Mesenchymal stem cell (in vitro differentiated cells and primary cell): Measurements from ENCODE around the gene FOXP1.

Experiments used
- DNase-seq: peaks from one replicate; pipeline ENCODE4 v3.0.0-alpha.2; 2013
- H2AFZ ChIP-seq: one replicate; pipeline ENCODE4 v1.6.1; 2013; ENCODE audit warnings: low read depth, mild to moderate bottlenecking, control low read depth, inconsistent platforms, low read length, moderate library complexity
- H2AK5ac ChIP-seq: 2 replicates; pipeline ENCODE4 v1.6.1; 2013; ENCODE audit warnings: low read length, moderate library complexity, mild to moderate bottlenecking, inconsistent platforms; ENCODE audit not compliant: severe bottlenecking
- H2BK120ac ChIP-seq: one replicate; pipeline ENCODE4 v1.6.1; 2013; ENCODE audit warnings: low read depth, mild to moderate bottlenecking, inconsistent platforms, low read length, moderate library complexity
- H2BK12ac ChIP-seq, 2 experiments: one replicate each; pipeline ENCODE4 v1.6.1; 2013; ENCODE audit warnings: inconsistent platforms in 2 of 2, low read length in 2 of 2, mild to moderate bottlenecking in 2 of 2, moderate library complexity in 2 of 2, control low read depth in 1 of 2
- H2BK15ac ChIP-seq: one replicate; pipeline ENCODE4 v1.6.1; 2013; ENCODE audit warnings: mild to moderate bottlenecking, low read depth, inconsistent platforms; ENCODE audit not compliant: poor library complexity, severe bottlenecking
- H2BK5ac ChIP-seq: 2 replicates; pipeline ENCODE4 v1.6.1; 2013; ENCODE audit warnings: low read depth, mild to moderate bottlenecking, low read length, control low read depth, inconsistent platforms; ENCODE audit not compliant: poor library complexity, severe bottlenecking
- H3K14ac ChIP-seq, 2 experiments: one replicate each; pipeline ENCODE4 v1.6.1; 2013; ENCODE audit warnings: inconsistent platforms in 2 of 2, low read length in 2 of 2, control low read depth in 1 of 2, mild to moderate bottlenecking in 1 of 2, moderate library complexity in 1 of 2
- H3K18ac ChIP-seq, 2 experiments: one replicate each; pipeline ENCODE4 v1.6.1; 2013; ENCODE audit warnings: inconsistent platforms in 2 of 2, low read length in 2 of 2, control low read depth in 1 of 2, low read depth in 1 of 2, mild to moderate bottlenecking in 1 of 2
- H3K23ac ChIP-seq, 2 experiments: one replicate each; pipeline ENCODE4 v1.6.1; 2013; ENCODE audit warnings: inconsistent platforms in 2 of 2, low read length in 2 of 2, mild to moderate bottlenecking in 2 of 2, moderate library complexity in 2 of 2, control low read depth in 1 of 2
- H3K27ac ChIP-seq: 2 replicates; pipeline ENCODE4 v1.5.1; 2013; ENCODE audit warnings: mild to moderate bottlenecking, moderate library complexity, low read length, control low read depth, inconsistent platforms; ENCODE audit not compliant: poor library complexity, severe bottlenecking
- H3K27me3 ChIP-seq, 2 experiments: 2 replicates each; pipeline versions ENCODE4 v1.6.1 to v1.7.0; 2013; ENCODE audit warnings: low read length in 2 of 2, mild to moderate bottlenecking in 2 of 2, moderate library complexity in 2 of 2, control low read depth in 1 of 2, inconsistent platforms in 1 of 2; ENCODE audit not compliant: control insufficient read depth in 1 of 2, insufficient read depth in 1 of 2
- H3K36me3 ChIP-seq, 2 experiments: 2 replicates each; pipeline versions ENCODE4 v1.6.1 to v1.7.0; 2013; ENCODE audit warnings: low read length in 2 of 2, control low read depth in 1 of 2, inconsistent platforms in 1 of 2, low read depth in 1 of 2, mild to moderate bottlenecking in 1 of 2; ENCODE audit not compliant: insufficient read depth in 2 of 2, control insufficient read depth in 1 of 2
- H3K4ac ChIP-seq, 2 experiments: one replicate each; pipeline ENCODE4 v1.6.1; 2013; ENCODE audit warnings: inconsistent platforms in 2 of 2, low read length in 2 of 2, mild to moderate bottlenecking in 2 of 2, moderate library complexity in 2 of 2, control low read depth in 1 of 2, low read depth in 1 of 2
- H3K4me1 ChIP-seq: 2 replicates; pipeline ENCODE4 v1.6.1; 2013; ENCODE audit warnings: low read depth, low read length, control low read depth; ENCODE audit not compliant: control insufficient read depth, insufficient read depth
- H3K4me2 ChIP-seq: 2 replicates; pipeline ENCODE4 v1.6.1; 2013; ENCODE audit warnings: low read length, mild to moderate bottlenecking, inconsistent platforms; ENCODE audit not compliant: poor library complexity, severe bottlenecking
- H3K4me3 ChIP-seq, 2 experiments: 2 replicates each; pipeline versions ENCODE4 v1.5.1 to v1.7.0; 2013; ENCODE audit warnings: low read length in 2 of 2, mild to moderate bottlenecking in 2 of 2, control low read depth in 1 of 2, low read depth in 1 of 2; ENCODE audit not compliant: insufficient read depth in 1 of 2
- H3K79me1 ChIP-seq: replicated peaks from 2 replicates; pipeline ENCODE4 v1.6.1; 2013; ENCODE audit warnings: mild to moderate bottlenecking, control low read depth, low read length, inconsistent platforms; ENCODE audit not compliant: poor library complexity, severe bottlenecking
- H3K9ac ChIP-seq: 2 replicates; pipeline ENCODE4 v1.7.0; 2013; ENCODE audit warnings: mild to moderate bottlenecking, low read length, moderate library complexity
- H3K9me3 ChIP-seq: 2 replicates; pipeline ENCODE4 v1.7.0; 2013; ENCODE audit warnings: mild to moderate bottlenecking, low read length; ENCODE audit not compliant: control insufficient read depth
- H4K8ac ChIP-seq: one replicate; pipeline ENCODE4 v1.6.1; 2013; ENCODE audit warnings: inconsistent platforms, mild to moderate bottlenecking, low read length, moderate library complexity
- H4K91ac ChIP-seq: one replicate; pipeline ENCODE4 v1.6.1; 2013; ENCODE audit warnings: mild to moderate bottlenecking, low read length, inconsistent platforms
- WGBS: methylation state at CpG from one replicate; pipeline ENCODE4 v1.1.7; 2013; ENCODE audit warnings: mixed read lengths; 5-methylcytosine and 5-hydroxymethylcytosine counted together

The FOXP1 gene

DNA sequence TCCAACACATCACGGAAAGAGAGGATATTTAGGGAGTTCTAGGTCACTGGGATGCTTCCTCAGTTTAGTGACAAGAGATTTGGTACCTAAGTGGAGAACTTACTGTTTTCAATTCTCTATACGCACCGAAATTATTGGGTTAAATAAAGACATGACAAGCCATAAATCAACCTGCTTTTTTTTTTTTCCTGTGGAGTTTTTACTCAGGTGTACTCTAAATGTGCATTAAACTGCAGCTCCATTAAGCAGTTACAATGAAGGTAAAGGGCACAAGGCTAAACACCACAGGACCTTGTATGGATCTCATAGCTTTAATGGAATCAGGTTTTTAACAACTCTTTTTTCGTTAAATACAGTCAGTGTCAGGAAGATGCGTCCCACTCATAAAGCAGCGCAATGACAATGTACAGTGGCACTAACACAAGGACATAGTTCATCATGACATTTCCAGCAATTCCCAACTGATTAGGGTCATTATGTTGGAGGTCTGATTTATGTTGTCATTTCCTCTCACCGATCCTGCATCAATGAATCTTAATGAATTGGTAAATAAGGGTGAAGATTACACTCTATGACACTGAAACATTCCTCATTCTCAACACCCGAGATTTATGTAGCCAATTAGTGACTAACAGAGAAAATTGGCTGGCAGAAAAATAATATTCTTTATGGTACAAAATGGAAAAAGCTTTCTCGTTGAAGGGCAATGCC, 355.2 kb downstream of the FOXP1 start:
- Histone ChIP-seq H2AFZ (no peak overlapping the region), H3K14ac (no peak overlapping the region), H2BK15ac (no peak overlapping the region), H3K4me2 (no peak overlapping the region), H3K18ac (no peak overlapping the region), H4K91ac (no peak overlapping the region), H4K8ac (no peak overlapping the region), H3K36me3 (peaks cover 0 to 6% of the 10 kb centered on the region in 2 experiments), H3K9ac (no peak overlapping the region), H2AK5ac (no peak overlapping the region), H3K4me3 (no peak overlapping the region), H3K9me3 (no peaks in the 10 kb centered on the region), H2BK12ac (no peak overlapping the region), H2BK120ac (no peak overlapping the region), H3K27me3 (no peaks in the 10 kb centered on the region), H3K4ac (no peak overlapping the region), H2BK5ac (no peak overlapping the region), H3K79me1 (peaks cover 41% of the 10 kb centered on the region), H3K23ac (no peak overlapping the region), H3K27ac (no peak overlapping the region), H3K4me1 (peaks cover 2% of the 10 kb centered on the region)
- DNase-seq = no peak
- 85% methylated on average over 6 of the region's 9 CpGs for WGBS

DNA sequence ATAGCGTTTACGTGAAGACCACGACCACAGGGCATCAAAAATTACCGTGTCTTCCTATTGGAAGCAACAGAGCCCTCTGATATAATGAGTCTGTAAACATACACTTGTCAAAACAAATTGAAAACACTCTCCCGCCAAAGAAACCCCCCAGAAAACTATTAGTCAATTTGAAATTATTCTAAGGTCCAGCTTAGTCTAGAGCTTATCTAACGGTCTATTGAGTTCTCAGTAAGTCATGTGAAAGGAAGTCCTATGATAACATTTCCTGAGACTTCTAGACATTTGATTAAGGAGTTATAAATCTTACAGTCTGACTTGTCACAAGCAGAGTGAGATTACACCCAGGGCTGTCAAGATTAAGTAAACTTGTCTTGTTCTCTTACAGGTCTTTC, 356.3 kb downstream of the FOXP1 start:
- Histone ChIP-seq H3K27me3 (no peaks in the 10 kb centered on the region), H2BK5ac (no peak overlapping the region), H3K4ac (no peak overlapping the region), H3K4me2 (no peak overlapping the region), H3K36me3 (peaks cover 0 to 6% of the 10 kb centered on the region in 2 experiments), H3K14ac (no peak overlapping the region), H3K9ac (no peak overlapping the region), H4K8ac (no peak overlapping the region), H2BK12ac (no peak overlapping the region), H2BK120ac (no peak overlapping the region), H4K91ac (no peak overlapping the region), H3K79me1 (peaks cover 41% of the 10 kb centered on the region), H2AFZ (no peak overlapping the region), H3K18ac (no peak overlapping the region), H3K4me3 (no peak overlapping the region), H2AK5ac (no peak overlapping the region), H3K4me1 (peaks cover 2% of the 10 kb centered on the region), H3K9me3 (no peaks in the 10 kb centered on the region), H2BK15ac (no peak overlapping the region), H3K23ac (no peak overlapping the region), H3K27ac (no peak overlapping the region)
- WGBS = 77% methylated on average over 6 of the region's 6 CpGs
- no peak for DNase-seq

DNA sequence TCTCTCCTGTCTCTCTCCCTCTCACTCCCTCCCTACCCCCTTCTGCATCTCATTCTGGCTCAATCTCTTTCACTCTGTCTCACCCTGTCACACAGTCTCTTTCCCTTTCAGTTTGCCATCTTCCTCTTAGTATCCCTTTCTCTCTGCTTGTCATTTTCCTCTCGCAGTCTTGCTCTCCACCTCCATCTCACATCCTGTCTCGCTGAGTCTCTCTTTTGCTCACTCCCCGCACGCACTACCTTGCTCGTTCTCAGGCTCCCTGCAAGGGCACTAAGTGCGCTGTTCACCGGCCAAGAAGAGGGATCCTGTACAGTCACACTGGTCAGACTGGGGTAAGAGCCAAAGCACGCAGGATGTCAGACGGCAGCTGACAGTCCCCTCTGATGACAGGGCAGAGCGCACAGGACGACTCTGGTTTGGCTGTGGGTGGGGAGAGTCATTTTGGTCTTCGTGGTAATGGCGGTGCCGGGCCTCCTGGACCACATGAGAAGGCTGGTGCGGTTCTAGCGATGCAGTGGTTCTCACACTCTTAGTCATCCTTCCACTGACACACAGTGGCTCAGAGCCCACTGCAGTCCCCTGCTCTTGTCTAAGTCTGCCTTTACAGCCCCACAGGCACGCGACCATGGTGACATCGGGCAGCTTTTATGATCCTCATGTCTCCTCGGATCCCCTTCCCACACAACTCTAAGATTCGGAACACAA, 356.8 kb downstream of the FOXP1 start:
- no peak overlapping the region for H2BK5ac ChIP-seq
- H3K27ac ChIP-seq = no peak overlapping the region
- no peak overlapping the region for H2BK15ac ChIP-seq
- no peak for DNase-seq
- peak overlapping the region in 1 of 2 experiments; percentile 74 for H2BK12ac ChIP-seq
- H3K18ac ChIP-seq = no peak overlapping the region
- H3K4me3 ChIP-seq = no peak overlapping the region
- H3K4ac ChIP-seq = no peak overlapping the region
- no peaks in the 10 kb centered on the region for H3K27me3 ChIP-seq
- H3K9me3 ChIP-seq = no peaks in the 10 kb centered on the region
- no peak overlapping the region for H3K9ac ChIP-seq
- WGBS = 87% methylated on average over 21 of the region's 21 CpGs
- H3K23ac ChIP-seq = no peak overlapping the region
- peak overlapping the region; percentile 19 for H4K91ac ChIP-seq
- H3K14ac ChIP-seq = no peak overlapping the region
- no peak overlapping the region for H2AFZ ChIP-seq
- H3K4me2 ChIP-seq = no peak overlapping the region
- H3K4me1 ChIP-seq = peaks cover 2% of the 10 kb centered on the region
- H4K8ac ChIP-seq = no peak overlapping the region
- H2AK5ac ChIP-seq = no peak overlapping the region
- H3K79me1 ChIP-seq = peaks cover 40% of the 10 kb centered on the region
- H2BK120ac ChIP-seq = no peak overlapping the region
- peaks cover 0 to 10% of the 10 kb centered on the region in 2 experiments for H3K36me3 ChIP-seq

DNA sequence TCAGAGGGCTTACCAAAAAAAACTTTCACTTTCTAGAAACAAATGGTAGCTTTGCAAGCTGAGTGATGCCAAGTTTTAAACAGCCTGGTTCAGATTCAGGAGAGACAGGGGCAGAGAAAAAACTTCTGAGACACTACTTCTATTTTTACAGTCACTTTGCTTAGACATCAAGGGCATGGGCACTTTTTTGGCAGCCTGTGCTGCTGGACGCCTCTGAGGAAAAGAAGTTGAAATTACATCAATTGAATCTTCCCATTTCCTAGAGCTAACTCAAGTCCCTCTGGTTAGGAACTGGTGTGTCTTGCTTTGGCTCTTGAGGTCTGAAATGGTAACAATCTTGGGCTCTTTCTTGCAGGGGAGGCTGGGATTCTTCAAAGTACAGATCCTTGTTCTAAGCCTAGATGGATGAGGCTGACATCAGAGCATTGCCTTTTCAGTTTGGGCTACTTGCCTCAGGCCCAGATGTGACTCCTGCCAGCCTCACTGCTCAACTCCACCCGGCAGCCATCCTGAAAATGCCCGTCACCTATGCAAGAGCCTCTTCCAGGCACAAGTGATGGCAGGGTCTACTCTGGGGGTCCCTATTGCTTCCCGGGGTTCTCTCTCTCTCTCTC, 357.5 kb downstream of the FOXP1 start:
- H3K23ac ChIP-seq = no peak overlapping the region
- H3K18ac ChIP-seq = no peak overlapping the region
- H4K8ac ChIP-seq = no peak overlapping the region
- peak overlapping the region; percentile 69 for H3K9ac ChIP-seq
- H3K79me1 ChIP-seq = peaks cover 46% of the 10 kb centered on the region
- no peak overlapping the region for H3K27ac ChIP-seq
- H2AFZ ChIP-seq = no peak overlapping the region
- H3K14ac ChIP-seq = no peak overlapping the region
- peak overlapping the region in 1 of 2 experiments; percentile 47 for H3K4me3 ChIP-seq
- H3K9me3 ChIP-seq = no peaks in the 10 kb centered on the region
- no peak for DNase-seq
- H3K27me3 ChIP-seq = no peaks in the 10 kb centered on the region
- peaks cover 2% of the 10 kb centered on the region for H3K4me1 ChIP-seq
- H2BK120ac ChIP-seq = no peak overlapping the region
- peaks cover 0 to 11% of the 10 kb centered on the region in 2 experiments for H3K36me3 ChIP-seq
- peak overlapping the region; percentile 12 for H2BK15ac ChIP-seq
- H4K91ac ChIP-seq = no peak overlapping the region
- H3K4ac ChIP-seq = no peak overlapping the region
- H2BK5ac ChIP-seq = no peak overlapping the region
- no peak overlapping the region for H2BK12ac ChIP-seq
- 97% methylated on average over 3 of the region's 4 CpGs for WGBS
- no peak overlapping the region for H3K4me2 ChIP-seq
- no peak overlapping the region for H2AK5ac ChIP-seq
